Measurements from ENCODE around the gene EGFL8.
A peak's percentile ranks its signal among the peaks of the same experiment; 100 is the strongest.

The EGFL8 gene

DNA sequence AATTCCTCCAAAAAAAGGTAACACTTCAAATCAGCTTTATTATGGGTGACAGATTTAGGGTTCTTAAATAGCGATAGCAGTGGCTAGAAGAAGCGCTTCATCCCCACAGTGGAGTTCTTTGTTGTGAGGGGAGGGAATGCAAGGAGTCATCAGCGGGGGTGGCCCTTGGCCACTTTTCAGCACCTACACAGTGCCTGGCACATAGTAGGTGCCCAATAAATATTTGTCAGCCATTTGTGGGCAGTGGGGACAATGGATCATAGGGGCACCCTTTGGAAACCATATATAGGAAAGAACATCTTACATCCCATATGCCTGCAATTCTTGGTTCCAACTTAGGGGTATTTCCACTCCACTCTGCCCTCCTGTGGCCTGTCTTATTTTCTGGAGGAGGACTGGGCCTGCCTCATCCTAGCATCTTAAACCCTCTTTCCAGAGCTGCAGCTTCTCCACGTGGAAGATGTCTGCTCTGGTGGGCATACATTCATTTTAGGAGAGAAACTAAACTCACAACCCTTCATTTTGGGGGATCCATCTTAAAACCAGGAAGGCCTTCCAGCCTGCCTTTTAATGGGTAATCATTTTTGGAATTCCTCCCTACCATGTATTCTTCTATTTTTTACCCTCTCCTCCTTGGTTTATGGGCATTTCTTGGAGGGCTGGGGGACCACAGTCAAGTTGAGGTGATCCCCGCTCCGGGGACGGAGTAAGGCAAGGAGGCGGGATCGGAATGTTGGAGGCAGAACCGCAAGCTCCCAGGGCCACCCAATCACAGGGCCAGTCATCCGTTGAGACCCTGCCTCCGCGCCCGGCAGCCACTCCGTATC, 30.6 kb downstream of the EGFL8 start:
- Histone ChIP-seq H3K9ac (ENCODE audit: low read length) (peak overlapping the region; percentile 68), H3K4me1 (ENCODE audit: insufficient read depth, low read length) (peaks cover 31% of the 10 kb centered on the region), H3K27ac (ENCODE audit: low read depth, low read length) (peak overlapping the region; percentile 99)

DNA sequence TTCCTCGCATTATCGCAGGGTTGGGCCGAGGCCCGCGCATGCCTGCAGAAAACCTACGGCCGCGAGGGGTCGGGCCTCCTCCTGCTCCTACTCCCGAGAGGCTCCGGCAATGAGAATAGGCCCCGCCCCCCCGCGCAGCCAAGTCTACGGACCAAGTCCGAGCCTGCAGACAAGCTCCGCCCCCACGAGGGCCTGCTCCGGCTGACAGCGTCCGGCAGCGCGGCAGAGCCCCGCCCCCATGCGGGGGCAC, 31.2 kb downstream of the EGFL8 start:
- H3K9ac ChIP-seq (ENCODE audit: low read length): no peak overlapping the region

More for the DNA sequence above, 30.6 kb downstream of the EGFL8 start:
- Histone ChIP-seq H3K27me3 (ENCODE audit: control insufficient read depth in 1 of 2, insufficient read depth in 2 of 2, low read length in 2 of 2) (no peaks in the 10 kb centered on the region), H3K36me3 (ENCODE audit: insufficient read depth, low read length) (no peaks in the 10 kb centered on the region), H3K9me3 (ENCODE audit: low read length) (no peaks in the 10 kb centered on the region), H3K4me3 (ENCODE audit: low read depth in 1 of 2, low read length in 2 of 2) (peak overlapping the region; percentile 43 to 62)

DNA sequence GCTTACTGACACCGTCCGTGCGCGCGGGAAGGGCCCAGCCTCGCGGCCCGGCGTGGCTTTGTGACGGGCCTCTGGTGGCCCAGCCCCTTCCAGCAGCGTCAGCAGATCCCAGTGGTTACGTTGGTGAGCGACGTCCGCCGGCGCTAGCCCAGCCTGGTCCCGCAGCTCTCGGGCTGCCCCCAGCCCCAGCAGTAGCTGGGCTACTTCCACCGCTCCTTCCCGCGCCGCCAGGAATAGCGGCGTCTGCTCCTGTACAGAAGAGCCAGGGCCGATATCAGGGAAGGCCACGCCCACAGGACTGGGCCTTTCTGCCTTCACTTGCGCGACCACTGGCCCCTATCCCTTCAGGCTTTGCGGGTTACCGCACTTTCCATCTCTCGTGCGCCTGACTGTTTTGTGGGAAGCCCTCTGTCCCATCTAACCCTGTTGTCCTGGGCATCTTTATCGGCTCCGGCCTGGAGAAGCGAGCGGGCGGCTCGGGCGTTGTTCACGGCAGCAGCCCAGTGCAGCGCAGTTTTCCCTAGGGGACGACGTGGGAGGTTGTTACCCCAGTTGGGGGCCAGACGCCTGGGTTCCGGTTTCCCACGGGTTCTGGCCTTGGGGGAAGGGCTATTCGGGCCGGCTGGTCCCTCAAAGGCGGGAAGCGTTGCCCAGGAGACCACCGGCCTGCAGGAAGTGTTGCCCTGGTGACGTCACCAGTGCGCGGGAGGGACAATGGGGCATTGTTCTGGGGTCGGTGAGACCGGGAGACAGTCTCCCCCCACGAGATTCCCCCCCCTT, 31.7 kb downstream of the EGFL8 start:
- Histone ChIP-seq H3K4me1 (ENCODE audit: insufficient read depth, low read length) (peaks cover 27% of the 10 kb centered on the region), H3K9ac (ENCODE audit: low read length) (peak overlapping the region; percentile 100), H3K36me3 (ENCODE audit: insufficient read depth, low read length) (no peaks in the 10 kb centered on the region), H3K27me3 (ENCODE audit: control insufficient read depth in 1 of 2, insufficient read depth in 2 of 2, low read length in 2 of 2) (no peaks in the 10 kb centered on the region), H3K9me3 (ENCODE audit: low read length) (no peaks in the 10 kb centered on the region), H3K27ac (ENCODE audit: low read depth, low read length) (peak overlapping the region; percentile 97), H3K4me3 (ENCODE audit: low read depth in 1 of 2, low read length in 2 of 2) (peak overlapping the region; percentile 70 to 91)

More for the DNA sequence above, 31.2 kb downstream of the EGFL8 start:
- Histone ChIP-seq H3K36me3 (ENCODE audit: insufficient read depth, low read length) (no peaks in the 10 kb centered on the region), H3K27ac (ENCODE audit: low read depth, low read length) (peak overlapping the region; percentile 99), H3K27me3 (ENCODE audit: control insufficient read depth in 1 of 2, insufficient read depth in 2 of 2, low read length in 2 of 2) (no peaks in the 10 kb centered on the region), H3K4me1 (ENCODE audit: insufficient read depth, low read length) (peaks cover 31% of the 10 kb centered on the region), H3K4me3 (ENCODE audit: low read depth in 1 of 2, low read length in 2 of 2) (peak overlapping the region in 1 of 2 donors; percentile 62), H3K9me3 (ENCODE audit: low read length) (no peaks in the 10 kb centered on the region)

DNA sequence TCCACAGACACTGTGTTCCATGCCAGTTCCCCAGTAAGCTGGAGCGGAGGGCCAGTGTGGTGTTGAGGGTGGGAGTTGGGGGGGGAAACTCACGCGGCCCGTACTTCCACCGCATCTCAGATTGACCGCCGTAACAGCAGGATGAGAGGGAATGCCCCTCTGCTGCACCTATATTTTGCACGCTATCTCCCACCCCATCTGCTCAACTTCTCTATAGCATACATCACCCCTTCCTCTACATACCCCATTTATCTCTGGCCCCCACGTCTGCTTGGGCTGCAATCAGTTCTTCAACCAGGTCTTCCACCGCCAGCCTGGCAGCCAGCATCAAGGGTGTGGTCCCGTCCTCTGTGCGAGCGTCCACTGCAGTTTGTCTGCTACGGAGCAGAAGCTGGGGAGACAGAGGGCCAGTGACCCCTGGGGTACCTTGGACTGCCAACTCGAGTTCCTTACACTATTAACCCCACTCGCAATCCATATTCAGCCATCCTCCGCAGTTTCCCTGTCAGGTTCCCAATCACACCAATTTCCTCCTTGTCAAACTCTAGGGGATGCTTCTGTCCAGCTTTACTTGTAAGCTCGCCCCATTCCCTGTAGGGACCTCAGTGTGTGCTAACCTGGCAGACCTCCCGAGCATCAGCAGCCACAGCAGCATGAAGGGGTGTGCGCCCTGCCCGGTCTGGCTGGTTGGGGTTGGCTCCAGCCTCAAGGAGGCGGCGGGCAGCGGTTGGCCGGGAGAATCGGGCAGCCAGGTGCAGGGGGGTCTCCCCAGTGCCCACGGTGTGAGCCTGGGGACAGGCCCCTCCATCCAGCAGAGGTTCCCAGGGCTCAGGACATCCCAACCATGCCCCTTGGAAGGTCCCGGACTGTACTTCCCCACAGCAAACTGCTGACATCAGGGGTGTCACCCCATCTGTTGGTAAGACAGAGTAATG, 32.6 kb downstream of the EGFL8 start:
- Histone ChIP-seq H3K9me3 (ENCODE audit: low read length) (no peaks in the 10 kb centered on the region), H3K4me1 (ENCODE audit: insufficient read depth, low read length) (peaks cover 23% of the 10 kb centered on the region), H3K27me3 (ENCODE audit: control insufficient read depth in 1 of 2, insufficient read depth in 2 of 2, low read length in 2 of 2) (no peaks in the 10 kb centered on the region), H3K36me3 (ENCODE audit: insufficient read depth, low read length) (no peaks in the 10 kb centered on the region), H3K4me3 (ENCODE audit: low read depth in 1 of 2, low read length in 2 of 2) (peak overlapping the region; percentile 70 to 91), H3K27ac (ENCODE audit: low read depth, low read length) (peak overlapping the region; percentile 97), H3K9ac (ENCODE audit: low read length) (peak overlapping the region; percentile 100)

DNA sequence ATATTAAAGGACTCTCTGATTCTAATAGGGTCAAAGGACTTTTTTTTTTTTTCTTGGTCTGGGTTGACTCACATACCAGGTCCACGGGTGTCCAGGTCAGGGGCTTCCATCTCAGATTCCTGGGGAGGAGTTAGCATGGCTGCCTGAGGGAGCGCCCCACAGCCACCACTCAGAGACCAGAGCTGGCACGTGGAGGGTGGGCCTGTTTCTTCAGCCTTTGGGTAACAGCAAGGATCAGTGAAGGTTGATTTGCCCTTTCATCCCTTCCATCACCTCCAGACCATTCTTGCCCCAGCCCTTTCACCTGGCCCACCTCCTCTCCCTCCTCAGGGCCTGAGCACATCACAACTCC, 33.9 kb downstream of the EGFL8 start:
- Histone ChIP-seq H3K4me3 (ENCODE audit: low read depth in 1 of 2, low read length in 2 of 2) (no peak overlapping the region), H3K9me3 (ENCODE audit: low read length) (no peaks in the 10 kb centered on the region), H3K9ac (ENCODE audit: low read length) (no peak overlapping the region), H3K27ac (ENCODE audit: low read depth, low read length) (no peak overlapping the region), H3K27me3 (ENCODE audit: control insufficient read depth in 1 of 2, insufficient read depth in 2 of 2, low read length in 2 of 2) (no peaks in the 10 kb centered on the region), H3K4me1 (ENCODE audit: insufficient read depth, low read length) (peaks cover 23% of the 10 kb centered on the region), H3K36me3 (ENCODE audit: insufficient read depth, low read length) (no peaks in the 10 kb centered on the region)

DNA sequence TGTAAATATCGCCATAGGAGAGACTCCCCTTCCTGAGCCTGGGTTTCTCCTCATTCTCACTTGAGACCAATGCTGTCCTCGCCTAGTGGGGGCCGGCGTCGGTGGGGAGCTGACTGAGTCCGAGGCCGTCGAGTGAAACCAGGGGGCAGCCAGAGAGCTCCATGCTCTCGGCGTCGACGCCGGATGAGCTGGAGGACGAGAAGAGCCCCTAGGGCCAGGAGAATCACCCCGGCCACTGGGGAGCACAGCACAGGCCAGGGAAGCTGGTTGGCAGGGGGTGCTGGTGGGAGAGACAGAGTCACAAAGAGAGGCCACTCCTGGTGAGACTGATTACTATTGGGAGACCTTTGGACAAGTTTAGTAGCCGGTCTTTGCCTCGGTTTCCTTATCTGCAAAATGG, 34.5 kb downstream of the EGFL8 start:
- Histone ChIP-seq H3K27me3 (ENCODE audit: control insufficient read depth in 1 of 2, insufficient read depth in 2 of 2, low read length in 2 of 2) (no peaks in the 10 kb centered on the region), H3K9me3 (ENCODE audit: low read length) (no peaks in the 10 kb centered on the region), H3K36me3 (ENCODE audit: insufficient read depth, low read length) (no peaks in the 10 kb centered on the region), H3K27ac (ENCODE audit: low read depth, low read length) (no peak overlapping the region), H3K4me1 (ENCODE audit: insufficient read depth, low read length) (peaks cover 23% of the 10 kb centered on the region), H3K4me3 (ENCODE audit: low read depth in 1 of 2, low read length in 2 of 2) (no peak overlapping the region), H3K9ac (ENCODE audit: low read length) (no peak overlapping the region)

DNA sequence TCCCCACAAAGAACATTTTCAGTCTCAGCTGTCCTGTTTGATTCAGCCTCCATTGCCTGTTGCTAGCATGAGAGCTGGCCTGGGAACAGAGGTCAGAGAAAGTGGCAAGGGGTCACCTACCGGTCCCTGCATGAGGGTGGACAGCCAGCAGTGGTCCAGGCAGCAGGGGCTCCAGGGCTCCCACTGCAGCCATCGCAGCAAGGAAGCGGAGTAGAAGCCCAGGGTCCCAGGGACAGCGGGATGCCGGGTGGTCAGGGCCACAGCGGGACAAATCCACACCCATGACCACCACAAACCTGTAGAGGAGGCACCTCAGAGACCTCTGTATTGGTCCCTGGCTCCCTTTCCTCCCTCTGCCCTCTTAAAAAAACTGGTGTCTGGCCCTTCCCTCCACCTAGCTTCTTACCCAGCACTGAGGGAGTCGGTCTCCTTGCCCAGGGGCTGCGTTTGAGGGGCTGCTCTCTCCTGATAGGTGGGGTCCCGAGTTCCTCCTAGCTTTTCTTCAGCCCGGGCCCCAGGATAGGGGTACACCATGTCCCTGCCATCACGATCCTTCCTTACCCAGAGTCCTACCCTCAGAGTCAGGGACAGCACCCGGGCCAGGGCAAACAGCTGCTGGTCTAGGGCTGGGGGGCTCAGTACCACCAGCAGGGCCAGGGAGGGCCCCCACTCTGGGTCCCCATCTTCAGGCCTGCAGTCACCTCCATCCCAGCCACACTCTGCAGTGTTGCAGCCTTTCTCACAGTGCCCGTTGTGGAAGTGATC, 36.5 kb downstream of the EGFL8 start:
- Histone ChIP-seq H3K27ac (ENCODE audit: low read depth, low read length) (no peak overlapping the region), H3K4me1 (ENCODE audit: insufficient read depth, low read length) (peaks cover 9% of the 10 kb centered on the region), H3K9ac (ENCODE audit: low read length) (no peak overlapping the region), H3K36me3 (ENCODE audit: insufficient read depth, low read length) (no peaks in the 10 kb centered on the region), H3K4me3 (ENCODE audit: low read depth in 1 of 2, low read length in 2 of 2) (no peak overlapping the region), H3K9me3 (ENCODE audit: low read length) (no peaks in the 10 kb centered on the region), H3K27me3 (ENCODE audit: control insufficient read depth in 1 of 2, insufficient read depth in 2 of 2, low read length in 2 of 2) (no peaks in the 10 kb centered on the region)

DNA sequence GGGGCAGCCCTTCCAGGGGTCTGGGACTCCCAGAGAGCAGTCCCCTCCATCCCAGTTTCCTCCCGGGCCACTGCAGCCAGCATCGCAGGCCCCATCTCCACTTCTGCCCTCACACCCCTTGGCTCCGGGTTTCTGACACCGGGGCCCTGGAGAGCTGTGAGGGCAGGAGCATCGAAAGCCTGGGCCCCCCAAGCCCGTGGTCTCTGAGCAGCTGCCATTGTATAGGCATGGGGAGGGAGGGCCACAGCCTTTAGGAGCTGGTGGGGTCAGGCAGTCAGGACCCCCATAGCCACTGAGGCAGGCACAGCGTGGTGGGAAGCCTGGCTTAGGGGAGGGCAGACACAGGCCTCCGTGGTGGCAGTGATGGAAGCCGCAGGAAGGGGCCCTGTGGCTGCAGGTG, 37.8 kb downstream of the EGFL8 start:
- H3K4me1 ChIP-seq (ENCODE audit: insufficient read depth, low read length): peaks cover 2% of the 10 kb centered on the region
- no peaks in the 10 kb centered on the region for H3K9me3 ChIP-seq (ENCODE audit: low read length)
- no peak overlapping the region for H3K27ac ChIP-seq (ENCODE audit: low read depth, low read length)
- no peaks in the 10 kb centered on the region for H3K27me3 ChIP-seq (ENCODE audit: control insufficient read depth in 1 of 2, insufficient read depth in 2 of 2, low read length in 2 of 2)
- no peak overlapping the region for H3K9ac ChIP-seq (ENCODE audit: low read length)
- H3K36me3 ChIP-seq (ENCODE audit: insufficient read depth, low read length): no peaks in the 10 kb centered on the region
- H3K4me3 ChIP-seq (ENCODE audit: low read depth in 1 of 2, low read length in 2 of 2): no peak overlapping the region

DNA sequence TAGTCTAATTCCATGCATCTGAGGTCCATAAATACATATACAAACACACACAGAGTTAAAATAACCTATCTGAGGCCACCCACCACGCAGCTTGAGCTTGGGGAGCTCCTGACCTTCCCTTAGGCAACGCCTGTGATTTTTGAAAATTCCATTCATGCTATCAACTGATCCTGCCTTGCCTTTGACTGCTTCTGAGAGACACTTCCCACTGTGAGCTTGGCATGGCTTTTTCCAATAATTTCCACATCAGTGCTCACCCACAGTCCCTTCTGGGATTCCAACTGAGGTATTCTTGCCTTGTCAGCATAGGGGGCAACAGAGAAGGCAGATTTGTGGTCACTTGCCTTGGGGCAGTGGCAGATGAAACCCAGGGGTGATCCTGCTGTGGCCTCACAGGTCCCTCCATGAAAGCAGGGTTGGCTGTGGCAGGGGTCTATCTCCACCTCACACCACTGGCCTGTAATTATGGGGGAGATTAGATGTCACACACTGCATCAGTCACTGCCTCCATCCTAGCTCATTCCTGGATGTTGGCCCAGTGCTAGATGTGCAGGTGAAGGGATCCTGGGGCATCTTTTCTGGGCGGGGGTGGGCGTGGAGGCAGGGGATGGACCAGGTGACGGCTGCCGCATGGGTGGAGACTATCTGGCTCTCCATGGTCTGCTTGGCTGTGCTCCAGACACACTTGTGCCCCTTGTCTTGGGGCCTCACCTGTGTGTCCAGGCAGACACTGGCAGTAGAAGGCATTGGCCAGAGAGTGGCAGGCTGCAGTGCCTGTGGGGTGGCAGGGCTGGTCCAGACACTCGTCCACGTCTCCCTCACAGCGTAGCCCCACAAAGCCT, 39.3 kb downstream of the EGFL8 start:
- H3K27me3 ChIP-seq (ENCODE audit: control insufficient read depth in 1 of 2, insufficient read depth in 2 of 2, low read length in 2 of 2): no peaks in the 10 kb centered on the region
- no peak overlapping the region for H3K9ac ChIP-seq (ENCODE audit: low read length)
- no peak overlapping the region for H3K4me3 ChIP-seq (ENCODE audit: low read depth in 1 of 2, low read length in 2 of 2)
- H3K27ac ChIP-seq (ENCODE audit: low read depth, low read length): no peak overlapping the region
- no peaks in the 10 kb centered on the region for H3K9me3 ChIP-seq (ENCODE audit: low read length)
- H3K4me1 ChIP-seq (ENCODE audit: insufficient read depth, low read length): no peaks in the 10 kb centered on the region
- no peaks in the 10 kb centered on the region for H3K36me3 ChIP-seq (ENCODE audit: insufficient read depth, low read length)

DNA sequence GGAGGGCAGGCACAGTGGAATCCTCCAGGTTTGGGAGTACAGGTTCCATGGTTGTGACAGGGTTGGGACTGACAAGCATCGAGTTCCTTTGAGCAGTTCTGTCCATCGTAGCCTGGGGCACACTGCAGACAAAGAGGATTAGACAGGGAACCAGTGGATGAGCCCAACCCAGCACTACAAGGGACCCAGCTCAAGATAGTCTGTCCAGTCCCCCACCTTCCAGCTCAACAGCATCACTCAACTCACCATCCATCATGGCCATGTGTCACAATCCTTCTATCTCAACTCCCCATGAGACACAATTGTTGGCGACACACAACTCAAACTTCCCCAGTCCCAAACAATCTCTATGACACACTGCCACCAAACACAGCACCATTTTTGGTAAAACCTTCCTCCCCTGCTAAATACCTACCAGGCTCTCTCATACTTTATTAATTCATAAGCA, 39.9 kb downstream of the EGFL8 start:
- Histone ChIP-seq H3K4me1 (ENCODE audit: insufficient read depth, low read length) (no peaks in the 10 kb centered on the region), H3K9me3 (ENCODE audit: low read length) (no peaks in the 10 kb centered on the region), H3K4me3 (ENCODE audit: low read depth in 1 of 2, low read length in 2 of 2) (no peak overlapping the region), H3K36me3 (ENCODE audit: insufficient read depth, low read length) (no peaks in the 10 kb centered on the region), H3K27ac (ENCODE audit: low read depth, low read length) (no peak overlapping the region), H3K9ac (ENCODE audit: low read length) (no peak overlapping the region), H3K27me3 (ENCODE audit: control insufficient read depth in 1 of 2, insufficient read depth in 2 of 2, low read length in 2 of 2) (no peaks in the 10 kb centered on the region)

Measured in muscle layer of colon (tissue), 2 donors.